Esophagus muscularis mucosa (tissue), 3 donors: ENCODE results near the gene EHD4.

Source experiments
- POLR2A ChIP-seq: fragments of 450-650 bp; IDR thresholded peaks from one replicate; pipeline ENCODE4 v1.6.1; 2017; ENCODE audit warnings: antibody characterized with exemption, moderate library complexity, mild to moderate bottlenecking, low read depth
- TF ChIP-seq, protein P1 (sequence below), 3 experiments: fragments of 200-600 bp in 2 of 3; fragments of 450-650 bp in 1 of 3; sonication (generic) in 2 of 3; IDR thresholded peaks; one replicate each; pipeline ENCODE4 v1.5.1; 2017 to 2019; ENCODE audit warnings: antibody characterized with exemption in 3 of 3, mild to moderate bottlenecking in 2 of 3, moderate library complexity in 1 of 3

- TF ChIP-seq, protein P1, sequence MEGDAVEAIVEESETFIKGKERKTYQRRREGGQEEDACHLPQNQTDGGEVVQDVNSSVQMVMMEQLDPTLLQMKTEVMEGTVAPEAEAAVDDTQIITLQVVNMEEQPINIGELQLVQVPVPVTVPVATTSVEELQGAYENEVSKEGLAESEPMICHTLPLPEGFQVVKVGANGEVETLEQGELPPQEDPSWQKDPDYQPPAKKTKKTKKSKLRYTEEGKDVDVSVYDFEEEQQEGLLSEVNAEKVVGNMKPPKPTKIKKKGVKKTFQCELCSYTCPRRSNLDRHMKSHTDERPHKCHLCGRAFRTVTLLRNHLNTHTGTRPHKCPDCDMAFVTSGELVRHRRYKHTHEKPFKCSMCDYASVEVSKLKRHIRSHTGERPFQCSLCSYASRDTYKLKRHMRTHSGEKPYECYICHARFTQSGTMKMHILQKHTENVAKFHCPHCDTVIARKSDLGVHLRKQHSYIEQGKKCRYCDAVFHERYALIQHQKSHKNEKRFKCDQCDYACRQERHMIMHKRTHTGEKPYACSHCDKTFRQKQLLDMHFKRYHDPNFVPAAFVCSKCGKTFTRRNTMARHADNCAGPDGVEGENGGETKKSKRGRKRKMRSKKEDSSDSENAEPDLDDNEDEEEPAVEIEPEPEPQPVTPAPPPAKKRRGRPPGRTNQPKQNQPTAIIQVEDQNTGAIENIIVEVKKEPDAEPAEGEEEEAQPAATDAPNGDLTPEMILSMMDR (IDR thresholded peaks at IDR 0.05) = no peak
- TF ChIP-seq POLR2A = no peak
Observed at GRCh38 chr15:41982133-41982930, 10.0 kb upstream of the EHD4 start.
